Body of pancreas (tissue), 4 donors: ENCODE measurements around the gene CAMK2B. TPM values are rescaled to one million over a fixed set of nuclear protein-coding genes. Genes with fewer than 3 reads are reported as not detected.

ENCODE experiments used
- ATAC-seq: fragments of 150-250 bp; one replicate; pipeline ENCODE4 v1.9.1; 2016
- DNase-seq, 4 donors: peaks; one replicate each; pipeline ENCODE4 v3.0.0-alpha.2; 2019
- H3K27ac ChIP-seq, 4 donors: fragments of 200-600 bp; sonication (generic); 1 replicate in 3 of 4; 2 replicates in 1 of 4; pipeline versions ENCODE4 v1.5.1 to v1.6.1; 2016 to 2019; ENCODE audit warnings: mild to moderate bottlenecking in 1 of 4, mixed read lengths in 1 of 4, moderate library complexity in 1 of 4
- H3K27me3 ChIP-seq, 2 donors: fragments of 200-600 bp; sonication (generic); one replicate each; pipeline ENCODE4 v1.6.0; 2016; ENCODE audit warnings: mild to moderate bottlenecking in 1 of 2
- H3K36me3 ChIP-seq, 2 donors: fragments of 200-600 bp; sonication (generic); replicated peaks in 1 of 2; 2 replicates each; pipeline ENCODE4 v1.5.1; 2016; ENCODE audit warnings: low read depth in 2 of 2; ENCODE audit not compliant: insufficient read depth in 1 of 2
- H3K4me1 ChIP-seq: fragments of 200-600 bp; sonication (generic); one replicate; pipeline ENCODE4 v1.6.0; 2016
- H3K4me3 ChIP-seq, 2 donors: fragments of 200-600 bp; sonication (generic); 1 replicate in 1 of 2; 2 replicates in 1 of 2; pipeline ENCODE4 v1.5.1; 2016 to 2019
- H3K9me3 ChIP-seq, 3 donors: fragments of 200-600 bp; sonication (generic); 1 replicate in 2 of 3; 2 replicates in 1 of 3; pipeline ENCODE4 v1.5.1; 2016
- CTCF ChIP-seq, 7 experiments: fragments of 450-650 bp in 4 of 7; fragments of 200-600 bp in 3 of 7; sonication (generic) in 3 of 7; IDR thresholded peaks; one replicate each; pipeline ENCODE4 v1.5.1; 2016 to 2019; ENCODE audit warnings: antibody characterized with exemption in 7 of 7
- POLR2A ChIP-seq, 3 donors: fragments of 450-650 bp; IDR thresholded peaks; one replicate each; pipeline ENCODE4 v1.6.1; 2016; ENCODE audit warnings: antibody characterized with exemption in 3 of 3, mild to moderate bottlenecking in 2 of 3
- WGBS, 2 donors: methylation state at CpG; one replicate each; pipeline ENCODE4 v1.1.5; 2017; 5-methylcytosine and 5-hydroxymethylcytosine counted together
- intact Hi-C: fragments of 100-400 bp; cut with DNase I; formaldehyde crosslinking; loops from one replicate; pipeline ENCODE4 v1.15.1; 2023
- total RNA-seq, 2 donors: library from RNA; depleted of rRNA; stranded (reverse); fragments of >200 nt; gene quantifications; one replicate each; pipeline ENCODE4 v1.1.0, GENCODE V29; 2016

The CAMK2B gene
- total RNA-seq, 2 donors from 2014 or later: 0.52 to 7.6 TPM

- no peak for DNase-seq
- WGBS, 2 donors: 77% methylated on average over 3 of the region's 3 CpGs
- intact Hi-C loops: no loop called here
- no peaks in the 10 kb centered on the region for H3K27me3 ChIP-seq
- no peak overlapping the region for H3K4me3 ChIP-seq
- no peaks in the 10 kb centered on the region for H3K36me3 ChIP-seq
- ATAC-seq: no peak
- no peak for TF ChIP-seq POLR2A (IDR thresholded peaks at IDR 0.05)
- TF ChIP-seq CTCF (IDR thresholded peaks at IDR 0.05): no peak
- H3K4me1 ChIP-seq: no peaks in the 10 kb centered on the region
- H3K9me3 ChIP-seq: no peaks in the 10 kb centered on the region
- H3K27ac ChIP-seq: no peak overlapping the region
These were observed 16.0 kb upstream of the CAMK2B start for GRCh38 chr7:44341401-44341800.

- TF ChIP-seq CTCF (IDR thresholded peaks at IDR 0.05): no peak
- intact Hi-C loops: no loop called here
- ATAC-seq: no peak
- H3K9me3 ChIP-seq: no peaks in the 10 kb centered on the region
- WGBS, 2 donors: 63 to 67% methylated on average over 3 of the region's 3 CpGs
- H3K27ac ChIP-seq: no peak overlapping the region
- H3K27me3 ChIP-seq: no peaks in the 10 kb centered on the region
- no peak for DNase-seq
- no peak overlapping the region for H3K4me3 ChIP-seq
- H3K36me3 ChIP-seq: no peaks in the 10 kb centered on the region
- H3K4me1 ChIP-seq: no peaks in the 10 kb centered on the region
These were observed 13.2 kb upstream of the CAMK2B start for GRCh38 chr7:44338600-44338999.

GRCh38 chr7:44336491-44336890 lies 11.1 kb upstream of the CAMK2B start:
- Histone ChIP-seq H3K27me3 (no peaks in the 10 kb centered on the region), H3K36me3 (no peaks in the 10 kb centered on the region), H3K27ac (no peak overlapping the region), H3K9me3 (no peaks in the 10 kb centered on the region), H3K4me3 (no peak overlapping the region), H3K4me1 (no peaks in the 10 kb centered on the region)
- intact Hi-C loops: no loop called here
- WGBS, 2 donors: 79 to 84% methylated on average over 11 of the region's 11 CpGs
- TF ChIP-seq POLR2A (IDR thresholded peaks at IDR 0.05) (no peak), CTCF (IDR thresholded peaks at IDR 0.05) (no peak)
- ATAC-seq (no peak), DNase-seq (no peak)

GRCh38 chr7:44335184-44335583 lies 9.8 kb upstream of the CAMK2B start:
- 60 to 87% methylated on average over 2 to 4 of the region's 4 CpGs for WGBS, 2 donors
- no peak for ATAC-seq
- no peak for DNase-seq
- TF ChIP-seq POLR2A (IDR thresholded peaks at IDR 0.05) (no peak), CTCF (IDR thresholded peaks at IDR 0.05) (no peak)
- H3K4me3 ChIP-seq: no peak overlapping the region
- H3K27ac ChIP-seq: no peak overlapping the region
- intact Hi-C loops: no loop called here
- H3K27me3 ChIP-seq: no peaks in the 10 kb centered on the region
- no peaks in the 10 kb centered on the region for H3K36me3 ChIP-seq
- no peaks in the 10 kb centered on the region for H3K4me1 ChIP-seq
- H3K9me3 ChIP-seq: no peaks in the 10 kb centered on the region

GRCh38 chr7:44334734-44335097 lies 9.3 kb upstream of the CAMK2B start:
- ATAC-seq (no peak), DNase-seq (no peak)
- Histone ChIP-seq H3K4me3 (no peak overlapping the region), H3K36me3 (no peaks in the 10 kb centered on the region), H3K9me3 (no peaks in the 10 kb centered on the region), H3K4me1 (no peaks in the 10 kb centered on the region), H3K27ac (no peak overlapping the region), H3K27me3 (no peaks in the 10 kb centered on the region)
- no peak for TF ChIP-seq CTCF (IDR thresholded peaks at IDR 0.05)
- TF ChIP-seq POLR2A (IDR thresholded peaks at IDR 0.05): no peak
- intact Hi-C loops: no loop called here
- WGBS, 2 donors: 82 to 84% methylated on average over 9 of the region's 11 CpGs
